ENCODE results near the gene RPL22L1.
"Not testable (repeated sequence)": the region's sequence is repeated elsewhere in the genome, so short reads cannot be mapped to it uniquely, and the experiment has no call there.

The RPL22L1 gene

GRCh38 chr3:170877311-170877710, 7.3 kb upstream of the RPL22L1 start:
- DNase-seq = not testable (repeated sequence)

DNA sequence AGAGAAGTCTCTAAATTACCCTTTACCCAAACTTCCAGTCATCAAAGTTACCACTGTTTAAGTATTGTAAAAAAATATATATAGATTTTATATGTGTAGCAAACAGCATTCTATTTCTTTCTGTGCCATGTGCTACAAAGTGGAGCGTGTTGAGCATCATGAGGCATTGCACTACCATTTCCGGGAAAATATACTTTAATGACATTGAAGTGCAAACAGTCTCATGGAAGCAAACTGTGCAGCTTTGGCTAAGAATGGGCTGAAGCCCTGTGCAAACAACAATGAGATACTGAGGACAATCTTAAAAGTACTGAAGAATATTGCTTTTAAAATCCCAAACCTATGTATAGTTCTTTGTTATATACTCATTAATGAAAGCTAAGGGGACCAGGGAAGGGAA, 6.5 kb upstream of the RPL22L1 start:
- no peak for DNase-seq

DNA sequence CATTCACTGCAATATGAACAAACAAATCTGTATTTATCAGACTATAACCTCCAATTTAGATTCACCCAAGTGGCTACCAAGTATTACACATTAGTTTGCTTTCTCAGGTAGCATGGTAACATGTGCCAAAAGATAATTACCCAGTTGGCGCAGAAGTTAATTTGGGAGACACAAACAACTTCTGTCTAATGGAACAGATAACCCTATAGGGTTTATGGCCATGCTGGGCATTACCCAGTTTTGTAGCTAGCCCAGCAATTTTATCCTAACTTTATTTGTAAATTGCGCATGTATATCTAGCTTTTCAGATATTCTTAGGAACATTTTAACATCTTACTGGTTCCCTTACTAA, 780 bp downstream of the RPL22L1 start:
- DNase-seq = peak; percentile 28

GRCh38 chr3:170868577-170869238, 1.3 kb downstream of the RPL22L1 start:
- DNase-seq = no peak

DNA sequence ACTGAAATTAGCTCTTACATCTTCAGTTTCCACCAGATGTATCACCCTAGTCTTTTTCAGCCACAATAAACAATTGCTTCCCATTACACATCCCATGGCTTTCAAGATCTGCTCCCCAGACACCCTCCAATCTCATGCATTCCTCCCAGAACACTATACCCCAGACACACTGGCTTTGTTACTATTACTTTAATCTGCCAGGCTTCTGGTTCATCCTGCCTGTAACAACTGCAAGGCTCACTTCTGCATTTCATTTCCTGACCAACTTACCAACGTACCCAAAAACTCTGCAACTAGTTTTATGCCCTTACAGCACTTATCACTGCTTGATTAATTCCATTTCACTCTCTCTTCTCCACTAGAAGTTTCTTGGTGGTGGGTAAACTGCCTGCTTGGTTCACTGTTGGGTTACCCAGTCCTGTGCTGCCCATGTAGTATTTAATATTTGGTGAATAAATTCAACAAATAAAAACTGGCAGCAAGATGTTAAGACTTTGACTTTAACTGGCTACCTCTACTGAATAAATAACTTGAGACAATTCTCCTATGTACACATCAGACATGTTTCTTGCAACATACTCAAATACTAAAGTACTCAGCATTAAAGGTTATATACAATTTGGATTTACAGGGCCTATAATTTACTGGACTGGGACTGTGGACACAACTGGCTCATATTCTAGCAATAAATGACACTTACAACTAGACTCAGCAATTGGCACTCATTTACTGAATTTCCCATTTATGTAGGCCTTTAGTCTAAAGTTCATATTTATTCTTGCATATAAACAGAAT, 2.7 kb downstream of the RPL22L1 start:
- DNase-seq = no peak

- DNase-seq = no peak
Measured at GRCh38 chr3:170866499-170866898, 3.5 kb downstream of the RPL22L1 start.

- no peak for DNase-seq
Measured at GRCh38 chr3:170865209-170866094, 4.5 kb downstream of the RPL22L1 start.

- DNase-seq = no peak
Measured at GRCh38 chr3:170864525-170865208, 5.3 kb downstream of the RPL22L1 start.

- DNase-seq = no peak
Measured at GRCh38 chr3:170863816-170864215, 6.2 kb downstream of the RPL22L1 start.

GRCh38 chr3:170862618-170863374, 7.2 kb downstream of the RPL22L1 start:
- no peak for DNase-seq

- DNase-seq = no peak
Measured at GRCh38 chr3:170858599-170858998, 11.4 kb downstream of the RPL22L1 start.

DNA sequence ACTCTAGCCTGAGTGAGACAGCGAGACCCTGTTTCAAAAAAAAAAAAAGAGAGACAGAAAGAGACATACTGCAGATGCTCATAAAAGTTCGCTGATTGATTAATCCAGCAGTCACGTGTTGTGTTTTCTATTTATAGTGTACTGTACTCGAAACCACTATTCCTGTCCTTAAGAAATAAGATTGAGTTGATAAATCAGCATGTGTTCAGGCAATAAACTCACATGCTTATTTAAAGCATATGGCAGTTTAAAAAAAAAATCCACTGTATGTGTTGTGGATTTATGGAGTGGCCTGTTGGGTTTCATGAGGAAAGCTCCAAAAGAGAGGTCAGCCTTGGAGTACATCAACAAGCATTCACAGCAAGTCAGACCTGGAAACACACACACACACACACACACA, 17.7 kb downstream of the RPL22L1 start:
- DNase-seq = no peak

DNA sequence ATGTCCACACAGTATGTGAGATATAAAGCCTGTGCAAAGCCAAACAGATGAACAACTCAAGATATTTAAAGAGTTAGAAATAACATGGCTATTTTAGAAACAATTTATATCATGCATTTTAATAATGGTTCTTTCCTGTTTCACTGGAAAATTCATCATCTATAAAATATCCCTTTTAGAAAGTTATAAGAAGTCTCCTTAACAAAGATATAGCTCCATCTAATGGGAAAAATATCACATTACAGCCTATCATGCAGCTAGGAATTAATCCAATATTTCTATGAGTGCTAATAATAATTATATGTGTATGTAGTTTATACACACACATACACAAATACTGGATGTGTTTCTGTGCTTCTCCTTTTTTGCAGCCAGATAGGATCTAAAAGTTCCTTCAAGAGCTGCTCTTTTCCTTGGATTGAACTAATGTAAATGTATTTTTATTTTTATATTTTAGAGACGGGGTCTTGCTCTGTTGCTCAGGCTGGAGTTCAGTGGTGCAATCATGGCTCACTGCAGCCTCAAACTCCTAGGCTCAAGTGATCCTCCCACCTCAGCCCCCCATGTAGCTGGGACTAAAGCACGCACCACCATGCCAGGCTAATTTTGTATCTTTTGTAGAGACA, 21.6 kb downstream of the RPL22L1 start:
- no peak for DNase-seq

DNA sequence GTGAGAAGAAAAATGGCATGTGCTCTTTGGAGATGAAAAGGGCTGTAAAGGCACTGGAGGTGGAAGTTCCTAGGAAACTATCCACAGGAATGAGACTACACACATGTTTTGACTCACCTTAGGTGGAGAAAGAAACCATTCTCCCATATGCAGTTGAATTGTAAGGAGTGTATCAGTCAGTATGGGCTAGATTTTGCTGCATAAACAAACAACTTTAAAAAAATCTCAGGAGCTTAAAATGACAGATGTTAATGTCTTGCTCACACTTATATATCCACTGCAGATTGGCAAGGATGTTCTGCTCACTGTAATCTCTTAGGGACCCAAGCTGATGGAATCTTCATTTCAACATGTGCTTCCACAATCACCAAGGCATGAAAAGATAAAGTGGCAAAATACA, 25.6 kb downstream of the RPL22L1 start:
- DNase-seq = no peak

GRCh38 chr3:170840291-170840859, 29.6 kb downstream of the RPL22L1 start:
- DNase-seq = no peak

- DNase-seq = no peak
Measured at GRCh38 chr3:170839518-170840100, 30.4 kb downstream of the RPL22L1 start.

- no peak for DNase-seq
Measured at GRCh38 chr3:170836491-170836890, 33.5 kb downstream of the RPL22L1 start.

DNA sequence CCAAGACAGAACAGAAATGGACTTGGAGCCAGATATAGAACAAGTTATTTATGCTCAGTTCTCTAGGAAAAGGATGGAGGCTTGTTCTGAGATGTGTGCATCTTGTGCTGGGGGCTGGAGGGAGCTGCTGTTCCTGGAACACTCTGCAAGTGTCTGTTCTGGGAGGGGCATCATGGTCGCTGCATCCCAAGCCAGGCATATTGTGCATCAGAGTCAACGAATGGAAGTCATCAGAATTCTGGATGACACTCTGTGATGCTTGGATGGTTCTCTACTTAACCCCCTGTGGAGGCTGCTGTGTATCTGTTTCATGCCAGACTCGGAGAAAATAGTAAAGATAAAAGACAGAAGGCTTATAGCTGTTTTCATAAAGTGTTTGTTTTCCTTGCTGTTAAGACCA, 34.7 kb downstream of the RPL22L1 start:
- DNase-seq = no peak

- DNase-seq = no peak
Measured at GRCh38 chr3:170830580-170830979, 39.4 kb downstream of the RPL22L1 start.

DNA sequence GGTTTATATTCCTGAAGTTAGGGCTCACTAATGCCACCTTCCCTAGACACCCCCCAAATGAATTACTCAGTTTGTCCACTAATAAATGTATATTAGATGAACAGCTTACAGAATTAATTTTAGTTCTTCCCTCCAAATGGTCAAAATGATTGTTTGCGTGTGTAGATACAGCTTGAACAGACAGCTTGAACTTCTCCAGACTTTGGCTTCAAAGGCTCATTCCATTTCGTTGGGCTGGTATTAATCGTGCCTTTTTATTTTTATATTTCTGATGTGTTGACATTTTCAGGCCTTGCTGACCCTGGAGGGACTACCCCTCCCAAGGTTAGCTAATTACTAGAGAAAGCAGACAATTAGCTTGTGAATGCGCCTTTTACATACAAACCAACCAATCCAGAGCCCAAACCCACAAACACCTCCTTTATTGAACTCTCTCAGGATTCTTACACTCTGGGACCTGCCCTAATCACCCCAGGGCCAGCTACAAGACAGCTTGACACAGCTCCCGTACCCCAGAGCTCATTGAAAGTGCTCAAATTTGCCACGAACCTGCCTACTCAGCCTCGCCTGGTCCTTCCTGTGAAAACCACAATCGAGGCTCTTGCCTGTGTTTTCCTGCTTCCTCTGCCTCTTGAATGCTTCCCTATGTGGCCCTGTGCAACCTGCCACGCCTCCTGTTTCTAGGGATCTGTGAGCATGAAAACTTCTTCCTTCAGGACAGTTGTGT, 40.3 kb downstream of the RPL22L1 start:
- no peak for DNase-seq

Data from CD4-positive, alpha-beta T cell treated with Interleukin-21 for 1 hour (primary cell).